Kidney epithelial cell (primary cell): ENCODE measurements around the gene POLR2H. TPM values are rescaled to one million over a fixed set of nuclear protein-coding genes. Genes with fewer than 3 reads are reported as not detected.

Experiments
- DNase-seq: peaks from one replicate; pipeline ENCODE4 v3.0.0-alpha.2; 2010; ENCODE audit warnings: low read depth
- H3K27me3 ChIP-seq: 2 replicates; pipeline ENCODE4 v1.6.0; 2011; ENCODE audit warnings: low read length; ENCODE audit not compliant: control insufficient read depth, insufficient read depth
- H3K36me3 ChIP-seq: 2 replicates; pipeline ENCODE4 v1.5.1; 2011; ENCODE audit warnings: low read length; ENCODE audit not compliant: control insufficient read depth, insufficient read depth
- H3K4me3 ChIP-seq: 2 replicates; pipeline ENCODE4 v1.5.1; 2011; ENCODE audit warnings: low read depth, mild to moderate bottlenecking, control low read depth, low read length
- CTCF ChIP-seq: IDR thresholded peaks from 2 replicates; pipeline ENCODE4 v1.5.1; 2011; ENCODE audit warnings: mild to moderate bottlenecking, moderate library complexity, low read length, control low read depth, inconsistent platforms; ENCODE audit not compliant: insufficient read depth, poor library complexity, severe bottlenecking
- total RNA-seq: library from RNA; depleted of rRNA; stranded (reverse); fragments of >200 nt; gene quantifications from 2 replicates; pipeline ENCODE4 v1.2.3, GENCODE V29; 2015

POLR2H gene
- total RNA-seq, 1 donor from 2014 or later, result 79.8 TPM

GRCh38 chr3:184333700-184334099, 27.8 kb upstream of the POLR2H start:
- no peak for TF ChIP-seq CTCF
- Histone ChIP-seq H3K4me3 (no peak overlapping the region), H3K27me3 (no peaks in the 10 kb centered on the region), H3K36me3 (peaks cover 11% of the 10 kb centered on the region)
- DNase-seq, result no peak

- no peak for TF ChIP-seq CTCF
- Histone ChIP-seq H3K4me3 (no peak overlapping the region), H3K27me3 (no peaks in the 10 kb centered on the region), H3K36me3 (peaks cover 11% of the 10 kb centered on the region)
- DNase-seq, result peak; percentile 70
These were observed 26.9 kb upstream of the POLR2H start for GRCh38 chr3:184334470-184335158.

- Histone ChIP-seq H3K4me3 (no peak overlapping the region), H3K36me3 (peaks cover 11% of the 10 kb centered on the region), H3K27me3 (no peaks in the 10 kb centered on the region)
- TF ChIP-seq CTCF, result no peak
- DNase-seq, result no peak
These were observed 26.2 kb upstream of the POLR2H start for GRCh38 chr3:184335291-184335660.

GRCh38 chr3:184335661-184336546, 25.6 kb upstream of the POLR2H start:
- no peak for TF ChIP-seq CTCF
- H3K27me3 ChIP-seq, result no peaks in the 10 kb centered on the region
- no peak for DNase-seq
- peak overlapping the region; percentile 61 for H3K4me3 ChIP-seq
- peaks cover 11% of the 10 kb centered on the region for H3K36me3 ChIP-seq

- Histone ChIP-seq H3K27me3 (no peaks in the 10 kb centered on the region), H3K4me3 (peak overlapping the region; percentile 61), H3K36me3 (peaks cover 11% of the 10 kb centered on the region)
- no peak for TF ChIP-seq CTCF
- DNase-seq, result no peak
These were observed 24.7 kb upstream of the POLR2H start for GRCh38 chr3:184336547-184337398.
